HuH-7 (cell line): ENCODE measurements around the gene ALDH1L1.

Experiments used
- DNase-seq: peaks from one replicate; pipeline ENCODE4 v3.0.0; 2011; ENCODE audit warnings: low spot score

Gene ALDH1L1

GRCh38 chr3:126133606-126134005, 46.8 kb downstream of the ALDH1L1 start:
- DNase-seq, result no peak

GRCh38 chr3:126132751-126133511, 47.5 kb downstream of the ALDH1L1 start:
- DNase-seq, result peak; percentile 59

- no peak for DNase-seq
These were observed 48.3 kb downstream of the ALDH1L1 start for GRCh38 chr3:126131881-126132750.

GRCh38 chr3:126130981-126131745, 49.2 kb downstream of the ALDH1L1 start:
- no peak for DNase-seq

- DNase-seq, result no peak
These were observed 50.1 kb downstream of the ALDH1L1 start for GRCh38 chr3:126130081-126130855.

GRCh38 chr3:126129398-126129891, 50.9 kb downstream of the ALDH1L1 start:
- DNase-seq, result no peak

GRCh38 chr3:126128504-126129397, 51.6 kb downstream of the ALDH1L1 start:
- no peak for DNase-seq

GRCh38 chr3:126127904-126128303, 52.5 kb downstream of the ALDH1L1 start:
- no peak for DNase-seq

- no peak for DNase-seq
These were observed 52.9 kb downstream of the ALDH1L1 start for GRCh38 chr3:126127452-126127851.

GRCh38 chr3:126126811-126127431, 53.5 kb downstream of the ALDH1L1 start:
- no peak for DNase-seq

GRCh38 chr3:126126286-126126685, 54.1 kb downstream of the ALDH1L1 start:
- no peak for DNase-seq

GRCh38 chr3:126125781-126126251, 54.6 kb downstream of the ALDH1L1 start:
- no peak for DNase-seq

GRCh38 chr3:126125341-126125740, 55.0 kb downstream of the ALDH1L1 start:
- no peak for DNase-seq

- DNase-seq, result no peak
These were observed 55.5 kb downstream of the ALDH1L1 start for GRCh38 chr3:126124896-126125295.

- no peak for DNase-seq
These were observed 56.1 kb downstream of the ALDH1L1 start for GRCh38 chr3:126124148-126124868.

- DNase-seq, result no peak
These were observed 58.8 kb downstream of the ALDH1L1 start for GRCh38 chr3:126121632-126122031.

GRCh38 chr3:126121074-126121473, 59.3 kb downstream of the ALDH1L1 start:
- no peak for DNase-seq

- DNase-seq, result no peak
These were observed 60.4 kb downstream of the ALDH1L1 start for GRCh38 chr3:126119976-126120375.

GRCh38 chr3:126119008-126119675, 61.2 kb downstream of the ALDH1L1 start:
- no peak for DNase-seq
